GM13976 (cell line): Measurements from ENCODE around the gene WWC2.

Experiments used
- DNase-seq: peaks from one replicate; pipeline ENCODE4 v3.0.0; 2012; ENCODE audit warnings: low spot score
- in situ Hi-C: fragments of 300-500 bp; cut with MboI; formaldehyde crosslinking; loops from one replicate; pipeline ENCODE4 v1.12.0; 2022; ENCODE audit warnings: low sequenced_read_pairs, mixed read lengths, inconsistent platforms; ENCODE audit not compliant: unreplicated experiment
- TF ChIP-seq, protein P1 (sequence below): IDR thresholded peaks from 2 replicates; pipeline ENCODE4 v1.5.1; 2012; ENCODE audit warnings: borderline replicate concordance, mild to moderate bottlenecking; ENCODE audit not compliant: insufficient read depth; ENCODE audit errors: extremely low read depth, missing control alignments, control extremely low read depth

Gene WWC2

DNA sequence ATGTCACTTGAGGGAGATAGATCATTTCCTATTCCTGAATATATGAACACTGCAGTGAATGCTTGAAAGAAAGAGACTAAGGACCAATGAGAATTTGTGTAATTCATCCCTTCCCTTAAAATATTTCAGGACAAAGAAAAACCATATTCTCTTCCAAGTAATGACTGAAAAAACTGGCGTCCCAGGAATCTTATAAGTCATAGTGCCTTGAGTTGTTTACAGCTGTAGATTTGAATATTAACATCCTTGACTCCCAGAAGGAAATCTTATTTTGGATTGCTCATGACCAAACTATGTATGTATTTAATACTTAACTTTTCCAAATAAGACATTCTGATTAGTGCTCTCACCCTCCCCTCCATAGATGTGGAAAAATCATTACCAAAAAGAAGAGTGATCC, 165.6 kb downstream of the WWC2 start:
- TF ChIP-seq, protein P1, sequence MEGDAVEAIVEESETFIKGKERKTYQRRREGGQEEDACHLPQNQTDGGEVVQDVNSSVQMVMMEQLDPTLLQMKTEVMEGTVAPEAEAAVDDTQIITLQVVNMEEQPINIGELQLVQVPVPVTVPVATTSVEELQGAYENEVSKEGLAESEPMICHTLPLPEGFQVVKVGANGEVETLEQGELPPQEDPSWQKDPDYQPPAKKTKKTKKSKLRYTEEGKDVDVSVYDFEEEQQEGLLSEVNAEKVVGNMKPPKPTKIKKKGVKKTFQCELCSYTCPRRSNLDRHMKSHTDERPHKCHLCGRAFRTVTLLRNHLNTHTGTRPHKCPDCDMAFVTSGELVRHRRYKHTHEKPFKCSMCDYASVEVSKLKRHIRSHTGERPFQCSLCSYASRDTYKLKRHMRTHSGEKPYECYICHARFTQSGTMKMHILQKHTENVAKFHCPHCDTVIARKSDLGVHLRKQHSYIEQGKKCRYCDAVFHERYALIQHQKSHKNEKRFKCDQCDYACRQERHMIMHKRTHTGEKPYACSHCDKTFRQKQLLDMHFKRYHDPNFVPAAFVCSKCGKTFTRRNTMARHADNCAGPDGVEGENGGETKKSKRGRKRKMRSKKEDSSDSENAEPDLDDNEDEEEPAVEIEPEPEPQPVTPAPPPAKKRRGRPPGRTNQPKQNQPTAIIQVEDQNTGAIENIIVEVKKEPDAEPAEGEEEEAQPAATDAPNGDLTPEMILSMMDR: no peak
- in situ Hi-C loops: loop anchor here (25.0 kb wide), 1 partner anchor 452 kb away; no protein-coding TSS in a partner anchor
- no peak for DNase-seq

DNA sequence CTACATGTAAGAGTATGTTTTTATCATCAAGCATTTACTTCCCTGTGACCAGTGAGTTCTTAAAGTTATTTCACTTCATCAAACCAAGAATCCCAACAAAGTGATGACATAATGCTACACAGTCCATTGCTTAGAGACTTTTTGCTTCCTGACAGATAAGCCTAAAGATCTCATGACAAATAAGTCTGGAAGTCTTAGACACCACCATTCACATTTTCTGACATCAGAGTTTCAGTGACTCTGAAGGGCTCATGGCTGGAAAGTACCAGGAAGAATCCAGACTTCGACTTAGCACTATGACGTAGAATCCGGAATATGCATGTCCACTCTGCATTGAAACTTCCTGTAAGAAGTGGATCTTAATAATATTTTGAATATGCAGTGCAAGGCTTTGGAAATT, 167.3 kb downstream of the WWC2 start:
- TF ChIP-seq, protein P1: no peak
- no peak for DNase-seq
- in situ Hi-C loops: loop anchor here (25.0 kb wide), 1 partner anchor 454 kb away; no protein-coding TSS in a partner anchor

DNA sequence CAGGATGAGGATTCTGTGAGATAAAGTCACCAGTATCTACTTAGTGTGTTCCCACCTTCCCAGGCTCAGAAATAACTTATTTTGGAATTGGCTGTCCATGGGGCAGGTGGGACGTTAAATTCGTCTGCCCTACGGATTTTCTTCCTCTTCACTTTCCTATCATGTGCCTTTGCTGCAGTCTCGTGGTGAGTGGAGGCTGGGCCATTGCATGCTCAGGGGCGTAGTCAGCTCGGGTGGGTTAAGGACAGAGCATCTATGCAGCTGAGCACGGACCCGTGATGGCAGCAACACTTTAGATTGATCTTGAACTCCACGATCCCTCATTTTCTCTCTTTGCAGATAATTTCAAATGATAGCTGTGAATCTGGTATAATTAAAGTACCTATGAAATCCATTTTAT, 169.5 kb downstream of the WWC2 start:
- in situ Hi-C loops: loop anchor here (25.0 kb wide), 1 partner anchor 456 kb away; no protein-coding TSS in a partner anchor
- TF ChIP-seq, protein P1: no peak
- DNase-seq: no peak

DNA sequence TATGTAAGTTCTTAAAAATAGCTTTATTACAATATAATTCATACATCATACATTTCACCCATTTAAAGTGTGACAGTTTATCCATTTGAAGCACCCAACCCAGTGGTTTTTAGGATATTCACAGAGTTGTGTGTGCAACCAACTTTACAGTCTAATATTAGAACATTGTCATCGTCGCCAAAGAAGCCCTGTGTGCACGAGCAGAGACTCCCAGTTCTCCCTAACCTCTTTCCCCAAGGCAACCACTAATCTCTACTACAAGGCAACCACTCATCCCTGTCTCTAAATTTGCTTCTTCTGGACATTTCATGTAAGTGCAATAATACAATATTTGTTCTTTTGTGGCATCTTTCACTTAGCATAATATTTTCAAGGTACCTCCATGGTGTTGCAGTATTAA, 173.3 kb downstream of the WWC2 start:
- in situ Hi-C loops: loop anchor here (25.0 kb wide), 1 partner anchor 460 kb away; no protein-coding TSS in a partner anchor
- TF ChIP-seq, protein P1: no peak
- DNase-seq: no peak

DNA sequence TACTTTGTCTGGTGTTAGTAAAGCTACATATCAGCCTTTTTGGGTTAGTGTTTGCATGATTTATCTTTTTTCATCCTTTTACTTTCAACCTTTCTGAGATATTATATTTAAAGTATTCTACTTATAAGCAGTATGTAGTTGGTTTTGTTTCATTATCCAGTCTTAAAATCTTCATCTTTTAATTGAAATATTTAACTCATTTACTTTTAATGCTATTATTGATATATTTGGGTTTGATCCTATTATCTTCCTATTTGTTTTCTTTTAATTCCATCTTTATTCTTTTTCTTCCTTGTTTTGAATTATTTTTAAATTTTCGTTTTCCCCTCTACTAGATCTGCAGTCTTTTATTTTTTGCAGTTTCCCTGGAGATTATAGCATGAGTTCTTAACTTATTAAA, 177.0 kb downstream of the WWC2 start:
- in situ Hi-C loops: no loop called here
- DNase-seq: no peak
- TF ChIP-seq, protein P1: no peak

DNA sequence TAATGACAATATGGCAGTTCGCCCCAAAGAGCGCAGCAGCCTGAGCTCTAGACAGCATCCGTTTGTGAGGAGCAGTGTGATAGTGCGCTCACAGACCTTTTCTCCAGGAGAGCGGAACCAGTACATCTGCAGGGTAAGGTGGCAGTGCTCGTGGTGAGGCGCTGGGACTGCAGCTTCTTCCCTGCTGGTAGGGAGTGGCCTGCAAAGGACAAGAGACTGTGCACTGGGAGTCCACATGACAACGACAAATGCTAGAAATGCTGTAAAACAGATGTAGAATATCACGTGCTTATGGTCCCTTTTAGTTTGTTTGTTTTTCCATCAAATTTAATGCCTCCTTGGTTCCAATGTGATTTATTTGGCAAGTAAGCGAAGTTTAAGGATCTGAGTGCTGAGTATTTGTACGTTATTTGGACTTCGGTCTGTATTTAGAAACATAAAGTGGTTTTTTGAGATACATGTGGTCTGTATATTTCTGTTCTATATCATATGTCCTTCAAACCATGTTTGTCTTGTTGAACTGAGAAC, 185.3 kb downstream of the WWC2 start:
- in situ Hi-C loops: no loop called here
- DNase-seq: no peak
- TF ChIP-seq, protein P1: no peak
